ENCODE data around the gene MAEA.

The MAEA gene

DNA sequence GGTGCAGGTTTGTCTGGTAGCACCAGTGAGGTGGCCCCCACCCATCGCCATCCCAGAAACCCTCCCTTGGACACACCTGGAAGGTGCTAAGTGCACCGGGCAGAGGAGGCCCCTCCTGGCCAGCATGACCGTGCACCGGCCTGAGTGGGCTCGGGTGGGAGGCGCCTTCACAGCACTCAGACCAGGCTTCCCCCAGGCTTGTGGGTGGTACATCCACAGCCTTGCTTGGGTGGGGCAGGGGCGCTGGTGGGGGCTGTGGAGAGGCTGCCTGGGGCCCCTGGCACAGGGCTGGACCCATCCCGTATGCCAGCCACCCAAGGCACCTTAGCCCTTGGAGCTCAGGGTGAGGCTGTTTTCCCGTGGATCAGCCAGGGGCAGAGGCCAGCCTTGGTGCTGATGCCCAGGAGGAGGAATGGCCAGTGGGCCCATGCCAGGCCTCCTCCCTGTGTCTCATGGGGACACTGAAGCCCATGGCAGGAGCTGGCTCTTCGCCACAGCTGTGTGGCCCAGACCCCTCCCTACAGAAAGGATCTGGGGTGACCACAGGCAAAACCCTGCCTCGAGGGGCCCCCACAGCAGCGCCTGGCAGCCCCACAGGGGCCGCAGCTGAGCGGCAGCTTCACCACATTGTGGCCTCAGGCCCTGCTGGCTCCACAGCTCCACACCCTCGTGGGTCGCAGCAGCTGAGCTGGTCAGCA is 95.1 kb downstream of the MAEA start:
- no peaks in the 10 kb centered on the region for H4K20me1 ChIP-seq (ENCODE audit: low read depth, low read length)
- H3K27ac ChIP-seq (ENCODE audit: low read depth, low read length): no peak overlapping the region
- H3K4me3 ChIP-seq (ENCODE audit: insufficient read depth, low read length, poor library complexity, severe bottlenecking): no peak overlapping the region
- H3K9ac ChIP-seq (ENCODE audit: low read length): no peak overlapping the region
- no peaks in the 10 kb centered on the region for H3K79me2 ChIP-seq (ENCODE audit: insufficient read depth, low read length)
- no peak overlapping the region for H3K4me2 ChIP-seq (ENCODE audit: low read depth, low read length, poor library complexity, severe bottlenecking)
- H2AFZ ChIP-seq (ENCODE audit: low read depth, low read length, severe bottlenecking): no peak overlapping the region
- H3K9me2 ChIP-seq (replicated peaks; ENCODE audit: insufficient read depth, low read length): no peaks in the 10 kb centered on the region
- peaks cover 15% of the 10 kb centered on the region; the same call in 1 of the 2 replicates for H3K9me3 ChIP-seq (ENCODE audit: insufficient read depth, low read length)
- H3F3A ChIP-seq (ENCODE audit: insufficient read depth): no peaks in the 10 kb centered on the region
- H3K36me3 ChIP-seq (ENCODE audit: low read length): no peaks in the 10 kb centered on the region; the same call in 1 of the 2 replicates
- TF ChIP-seq EZH2phosphoT487 (conservative IDR thresholded peaks at IDR 0.05; ENCODE audit: low read length): no peak
- TF ChIP-seq, protein P1, sequence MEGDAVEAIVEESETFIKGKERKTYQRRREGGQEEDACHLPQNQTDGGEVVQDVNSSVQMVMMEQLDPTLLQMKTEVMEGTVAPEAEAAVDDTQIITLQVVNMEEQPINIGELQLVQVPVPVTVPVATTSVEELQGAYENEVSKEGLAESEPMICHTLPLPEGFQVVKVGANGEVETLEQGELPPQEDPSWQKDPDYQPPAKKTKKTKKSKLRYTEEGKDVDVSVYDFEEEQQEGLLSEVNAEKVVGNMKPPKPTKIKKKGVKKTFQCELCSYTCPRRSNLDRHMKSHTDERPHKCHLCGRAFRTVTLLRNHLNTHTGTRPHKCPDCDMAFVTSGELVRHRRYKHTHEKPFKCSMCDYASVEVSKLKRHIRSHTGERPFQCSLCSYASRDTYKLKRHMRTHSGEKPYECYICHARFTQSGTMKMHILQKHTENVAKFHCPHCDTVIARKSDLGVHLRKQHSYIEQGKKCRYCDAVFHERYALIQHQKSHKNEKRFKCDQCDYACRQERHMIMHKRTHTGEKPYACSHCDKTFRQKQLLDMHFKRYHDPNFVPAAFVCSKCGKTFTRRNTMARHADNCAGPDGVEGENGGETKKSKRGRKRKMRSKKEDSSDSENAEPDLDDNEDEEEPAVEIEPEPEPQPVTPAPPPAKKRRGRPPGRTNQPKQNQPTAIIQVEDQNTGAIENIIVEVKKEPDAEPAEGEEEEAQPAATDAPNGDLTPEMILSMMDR (IDR thresholded peaks at IDR 0.05; ENCODE audit: insufficient read depth, low read length, poor library complexity, severe bottlenecking): no peak
- no peaks in the 10 kb centered on the region for H3K27me3 ChIP-seq (ENCODE audit: low read length)

DNA sequence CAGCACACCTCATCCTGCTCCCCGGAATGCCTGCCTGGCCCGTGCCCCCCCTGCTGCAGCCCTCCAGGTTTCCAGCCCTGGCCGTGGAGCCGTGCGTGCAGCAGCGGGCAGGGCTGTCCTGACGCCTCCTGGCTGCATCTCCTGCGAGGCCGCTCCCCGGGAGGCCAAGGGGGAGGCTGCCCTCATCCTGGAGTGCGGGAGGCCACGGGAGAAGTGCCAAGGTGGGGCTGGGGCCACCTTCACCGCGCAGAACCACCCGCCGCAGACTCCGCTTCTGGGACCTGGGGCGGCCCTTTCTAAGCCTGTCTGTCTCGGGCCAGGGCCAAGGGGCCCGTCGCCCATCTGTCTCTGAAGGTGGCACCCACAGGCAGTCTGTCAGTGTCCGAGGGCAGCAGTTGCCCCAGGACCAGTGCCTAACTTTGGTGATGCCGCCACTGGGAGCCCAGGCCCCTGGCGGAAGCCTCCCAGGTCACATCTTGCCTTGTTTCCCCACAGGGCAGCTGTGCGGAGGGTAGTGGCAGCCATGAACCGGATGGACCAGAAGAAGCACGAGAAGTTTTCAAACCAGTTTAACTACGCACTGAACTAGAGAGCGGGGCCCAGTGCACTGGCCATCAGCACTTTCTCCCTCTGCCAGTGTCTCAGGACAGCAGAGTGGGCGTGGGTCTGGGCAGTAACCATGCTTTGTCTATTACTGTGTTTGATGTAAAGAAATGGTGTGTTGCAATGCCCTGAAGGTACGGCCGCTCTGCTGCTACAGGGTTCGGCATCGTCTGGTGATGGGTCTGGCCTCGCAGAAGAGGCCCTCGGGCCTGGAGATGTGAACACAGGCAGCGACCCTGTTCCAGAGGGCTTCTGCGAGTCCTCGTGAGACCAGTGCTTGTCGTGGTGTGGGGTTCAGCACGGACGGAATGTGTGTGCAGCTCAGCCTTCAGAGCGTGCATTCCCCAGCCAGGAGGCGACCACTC is 96.0 kb downstream of the MAEA start:
- TF ChIP-seq EZH2phosphoT487 (conservative IDR thresholded peaks at IDR 0.05; ENCODE audit: low read length): no peak
- TF ChIP-seq, protein P1 (IDR thresholded peaks at IDR 0.05; ENCODE audit: insufficient read depth, low read length, poor library complexity, severe bottlenecking): no peak
- Histone ChIP-seq H3K9ac (ENCODE audit: low read length) (no peak overlapping the region), H3K27ac (ENCODE audit: low read depth, low read length) (no peak overlapping the region)

More for the DNA sequence above, 96.0 kb downstream of the MAEA start:
- Histone ChIP-seq H3K4me2 (ENCODE audit: low read depth, low read length, poor library complexity, severe bottlenecking) (no peak overlapping the region), H3K9me3 (ENCODE audit: insufficient read depth, low read length) (peaks cover 15% of the 10 kb centered on the region; the same call in 1 of the 2 replicates), H3F3A (ENCODE audit: insufficient read depth) (no peaks in the 10 kb centered on the region), H3K9me2 (replicated peaks; ENCODE audit: insufficient read depth, low read length) (no peaks in the 10 kb centered on the region), H3K79me2 (ENCODE audit: insufficient read depth, low read length) (no peaks in the 10 kb centered on the region), H4K20me1 (ENCODE audit: low read depth, low read length) (no peaks in the 10 kb centered on the region), H3K27me3 (ENCODE audit: low read length) (no peaks in the 10 kb centered on the region), H3K4me3 (ENCODE audit: insufficient read depth, low read length, poor library complexity, severe bottlenecking) (no peak overlapping the region), H3K36me3 (ENCODE audit: low read length) (no peaks in the 10 kb centered on the region; the same call in 1 of the 2 replicates), H2AFZ (ENCODE audit: low read depth, low read length, severe bottlenecking) (no peak overlapping the region)
